ENCODE measurements around the gene FGF6. TPM values are rescaled to one million over a fixed set of nuclear protein-coding genes. Genes with fewer than 3 reads are reported as not detected.

The FGF6 gene, protein sequence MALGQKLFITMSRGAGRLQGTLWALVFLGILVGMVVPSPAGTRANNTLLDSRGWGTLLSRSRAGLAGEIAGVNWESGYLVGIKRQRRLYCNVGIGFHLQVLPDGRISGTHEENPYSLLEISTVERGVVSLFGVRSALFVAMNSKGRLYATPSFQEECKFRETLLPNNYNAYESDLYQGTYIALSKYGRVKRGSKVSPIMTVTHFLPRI
- not detected for total RNA-seq

DNA sequence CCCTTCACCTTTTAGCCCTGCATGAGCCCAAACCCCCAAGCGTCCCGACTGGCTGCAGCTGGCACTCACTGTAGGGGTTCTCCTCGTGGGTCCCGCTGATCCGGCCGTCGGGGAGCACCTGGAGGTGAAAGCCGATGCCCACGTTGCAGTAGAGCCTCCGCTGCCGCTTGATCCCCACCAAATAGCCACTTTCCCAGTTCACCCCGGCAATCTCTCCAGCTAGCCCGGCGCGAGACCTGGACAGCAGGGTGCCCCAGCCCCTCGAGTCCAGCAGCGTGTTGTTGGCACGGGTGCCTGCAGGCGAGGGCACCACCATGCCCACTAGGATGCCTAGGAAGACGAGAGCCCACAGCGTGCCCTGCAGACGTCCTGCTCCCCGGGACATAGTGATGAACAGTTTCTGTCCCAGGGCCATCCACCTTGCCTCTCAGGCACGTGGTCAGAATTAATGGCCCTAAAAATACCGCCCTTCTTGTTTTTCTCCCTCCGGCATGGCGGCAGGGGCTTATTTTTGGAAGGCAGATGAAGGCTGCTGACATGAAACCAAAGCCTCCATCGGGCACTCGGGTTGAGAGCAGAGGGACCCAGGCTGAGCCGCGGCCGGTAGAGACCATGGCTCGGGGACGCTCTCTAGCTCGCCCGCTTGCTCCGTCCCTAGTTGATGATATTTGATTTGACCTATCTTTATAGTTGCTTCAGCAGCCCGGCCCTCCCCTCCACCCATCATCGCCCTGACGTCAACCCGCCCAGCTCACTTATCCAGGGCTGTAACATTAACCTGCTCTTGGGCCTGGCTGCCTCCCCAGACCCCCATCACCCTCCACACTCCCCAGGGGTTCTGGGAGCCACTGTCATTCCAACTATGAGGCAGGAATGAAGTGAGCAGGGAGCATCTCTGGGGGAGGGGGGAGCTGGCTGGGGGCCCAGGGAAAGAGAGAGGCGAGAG, at the start of gene FGF6:
TSS of gene FGF6 (minus strand) at position 660 of the 946 bp plus-strand sequence. CDS start at position 415, 245 bp downstream.
- no peak within 1 kb of the TSS for H3K4me3 ChIP-seq
- TF ChIP-seq POLR2A (IDR thresholded peaks at IDR 0.05) (no peak), POLR2AphosphoS5 (IDR thresholded peaks at IDR 0.05) (no peak), EP300 (IDR thresholded peaks at IDR 0.05) (no peak)
- TF ChIP-seq, protein P1, sequence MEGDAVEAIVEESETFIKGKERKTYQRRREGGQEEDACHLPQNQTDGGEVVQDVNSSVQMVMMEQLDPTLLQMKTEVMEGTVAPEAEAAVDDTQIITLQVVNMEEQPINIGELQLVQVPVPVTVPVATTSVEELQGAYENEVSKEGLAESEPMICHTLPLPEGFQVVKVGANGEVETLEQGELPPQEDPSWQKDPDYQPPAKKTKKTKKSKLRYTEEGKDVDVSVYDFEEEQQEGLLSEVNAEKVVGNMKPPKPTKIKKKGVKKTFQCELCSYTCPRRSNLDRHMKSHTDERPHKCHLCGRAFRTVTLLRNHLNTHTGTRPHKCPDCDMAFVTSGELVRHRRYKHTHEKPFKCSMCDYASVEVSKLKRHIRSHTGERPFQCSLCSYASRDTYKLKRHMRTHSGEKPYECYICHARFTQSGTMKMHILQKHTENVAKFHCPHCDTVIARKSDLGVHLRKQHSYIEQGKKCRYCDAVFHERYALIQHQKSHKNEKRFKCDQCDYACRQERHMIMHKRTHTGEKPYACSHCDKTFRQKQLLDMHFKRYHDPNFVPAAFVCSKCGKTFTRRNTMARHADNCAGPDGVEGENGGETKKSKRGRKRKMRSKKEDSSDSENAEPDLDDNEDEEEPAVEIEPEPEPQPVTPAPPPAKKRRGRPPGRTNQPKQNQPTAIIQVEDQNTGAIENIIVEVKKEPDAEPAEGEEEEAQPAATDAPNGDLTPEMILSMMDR (IDR thresholded peaks at IDR 0.05), result no peak
- no peaks in the 10 kb centered on the region for H3K9me3 ChIP-seq
- no peaks in the 10 kb centered on the region for H3K4me1 ChIP-seq
- WGBS, 2 donors (ENCODE audit: low coverage in 1 of 2), result 87% methylated on average over 3 to 8 of the region's 42 CpGs
- H3K27ac ChIP-seq, result no peak within 1 kb of the TSS
- no peak for ATAC-seq
- no peaks in the 10 kb centered on the region for H3K36me3 ChIP-seq
- peaks cover 27% of the 10 kb centered on the region for H3K27me3 ChIP-seq

DNA sequence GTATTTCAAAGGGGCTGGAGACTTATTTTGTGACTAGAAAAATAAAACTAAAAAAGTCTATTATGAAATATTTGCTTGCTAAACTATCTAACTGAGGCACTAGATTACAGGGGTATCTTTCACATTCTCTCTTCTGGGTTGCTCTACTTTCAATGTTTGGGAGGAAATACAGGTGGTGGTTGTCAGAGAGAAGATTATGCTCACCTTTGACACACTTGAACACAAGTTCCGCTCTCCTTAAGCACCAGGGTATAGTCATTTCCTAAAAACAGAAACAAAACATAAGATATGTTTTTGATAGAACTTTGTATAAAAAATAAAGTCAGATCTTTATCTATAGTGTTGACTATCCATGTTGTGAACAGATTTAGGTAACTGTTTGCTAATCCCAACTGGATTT, 45.4 kb upstream of the FGF6 start:
- 95% methylated on average over 1 of the region's 1 CpG; no CpG with 5 or more reads in 1 of the 2 donors for WGBS, 2 donors (ENCODE audit: low coverage in 1 of 2)
- Histone ChIP-seq H3K9me3 (no peaks in the 10 kb centered on the region), H3K27ac (no peak overlapping the region), H3K4me3 (no peak overlapping the region), H3K4me1 (no peaks in the 10 kb centered on the region), H3K36me3 (peaks cover 0 to 63% of the 10 kb centered on the region in 2 donors), H3K27me3 (no peaks in the 10 kb centered on the region)
- ATAC-seq, result no peak
- TF ChIP-seq, protein P1 (IDR thresholded peaks at IDR 0.05), result no peak
- TF ChIP-seq POLR2AphosphoS5 (IDR thresholded peaks at IDR 0.05) (no peak), EP300 (IDR thresholded peaks at IDR 0.05) (no peak), POLR2A (IDR thresholded peaks at IDR 0.05) (no peak)

DNA sequence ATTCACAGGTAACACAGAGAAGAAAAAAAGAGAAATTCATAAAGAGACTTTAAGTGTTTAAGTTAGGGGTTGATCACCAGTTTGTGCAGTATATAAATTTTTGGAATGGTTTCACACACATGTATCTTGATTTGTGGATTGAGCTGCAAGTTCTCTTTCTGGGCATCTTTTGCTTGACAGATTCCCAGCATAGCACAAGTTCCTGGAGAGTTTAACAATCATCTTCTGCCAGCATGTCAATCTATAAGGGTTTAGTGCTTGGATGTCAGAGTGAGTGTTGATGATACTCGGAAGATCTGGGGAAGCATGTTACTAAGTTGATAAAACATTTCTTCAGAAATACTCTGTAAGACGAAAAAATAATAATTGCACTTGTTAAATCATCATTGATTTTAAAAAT, 43.9 kb upstream of the FGF6 start:
- TF ChIP-seq EP300 (IDR thresholded peaks at IDR 0.05), result no peak
- no peak for TF ChIP-seq POLR2A (IDR thresholded peaks at IDR 0.05)
- TF ChIP-seq POLR2AphosphoS5 (IDR thresholded peaks at IDR 0.05), result no peak
- TF ChIP-seq, protein P1 (IDR thresholded peaks at IDR 0.05), result no peak
- WGBS, 2 donors (ENCODE audit: low coverage in 1 of 2), result 88% methylated on average over 2 of the region's 2 CpGs
- no peak overlapping the region for H3K4me3 ChIP-seq
- ATAC-seq, result no peak
- no peaks in the 10 kb centered on the region for H3K27me3 ChIP-seq
- no peaks in the 10 kb centered on the region for H3K4me1 ChIP-seq
- no peaks in the 10 kb centered on the region for H3K9me3 ChIP-seq
- no peak overlapping the region for H3K27ac ChIP-seq
- peaks cover 0 to 56% of the 10 kb centered on the region in 2 donors for H3K36me3 ChIP-seq

DNA sequence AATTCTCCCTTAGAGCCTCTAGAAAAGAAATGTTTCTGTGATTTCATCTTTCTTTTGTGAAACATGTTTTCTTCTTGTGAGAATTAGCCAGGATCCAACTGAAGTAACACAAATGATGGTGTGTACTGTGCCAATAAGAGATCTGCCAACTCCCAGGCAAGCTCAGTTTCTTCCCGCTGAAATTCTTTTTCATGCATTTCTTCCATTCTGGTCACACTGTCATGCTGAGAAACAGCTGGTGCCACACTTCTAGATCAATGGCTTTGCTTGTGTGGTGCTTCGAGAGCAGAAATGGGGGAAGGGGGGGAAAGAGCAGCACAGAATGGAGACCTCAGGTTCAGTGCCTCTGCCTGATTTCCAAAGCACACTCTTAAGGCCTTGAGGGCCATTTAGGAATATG, 41.4 kb upstream of the FGF6 start:
- no peak for ATAC-seq
- H3K4me3 ChIP-seq, result no peak overlapping the region
- H3K4me1 ChIP-seq, result no peaks in the 10 kb centered on the region
- no peak overlapping the region for H3K27ac ChIP-seq
- no peaks in the 10 kb centered on the region for H3K27me3 ChIP-seq
- no peaks in the 10 kb centered on the region for H3K9me3 ChIP-seq
- H3K36me3 ChIP-seq, result peaks cover 0 to 51% of the 10 kb centered on the region in 2 donors
- TF ChIP-seq, protein P1 (IDR thresholded peaks at IDR 0.05), result no peak
- TF ChIP-seq POLR2AphosphoS5 (IDR thresholded peaks at IDR 0.05), result no peak
- 50 to 65% methylated on average over 1 to 2 of the region's 2 CpGs for WGBS, 2 donors (ENCODE audit: low coverage in 1 of 2)

Measured in gastroesophageal sphincter (tissue), 4 donors.